T-helper 17 cell (primary cell): ENCODE measurements around the gene FAM83F. TPM values are rescaled to one million over a fixed set of nuclear protein-coding genes. Genes with fewer than 3 reads are reported as not detected.

Experiments used
- ATAC-seq: fragments of 150-1000 bp; cut with Tn5 transposase; 2 replicates; pipeline ENCODE4 v1.10.0; 2021; ENCODE audit warnings: mild to moderate bottlenecking, moderate library complexity
- DNase-seq, 3 donors: peaks; one replicate each; pipeline versions ENCODE4 v3.0.0 to v3.0.0-alpha.2; 2020 to 2021
- H3K9me3 ChIP-seq: one replicate; pipeline ENCODE4 v1.7.0; 2013; ENCODE audit warnings: low read length, mild to moderate bottlenecking; ENCODE audit not compliant: control insufficient read depth, poor library complexity, severe bottlenecking
- H3K27ac Mint-ChIP-seq: one replicate; pipeline ENCODE4 v1.8.0; 2022; ENCODE audit warnings: mild to moderate bottlenecking, moderate library complexity, mixed read lengths
- H3K27me3 Mint-ChIP-seq: one replicate; pipeline ENCODE4 v1.8.0; 2022; ENCODE audit warnings: mixed read lengths
- H3K36me3 Mint-ChIP-seq: one replicate; pipeline ENCODE4 v1.8.0; 2022; ENCODE audit warnings: low read depth, mixed read lengths
- H3K4me1 Mint-ChIP-seq: one replicate; pipeline ENCODE4 v1.8.0; 2022; ENCODE audit warnings: mild to moderate bottlenecking, mixed read lengths
- H3K4me3 Mint-ChIP-seq: one replicate; pipeline ENCODE4 v1.8.0; 2022; ENCODE audit warnings: mild to moderate bottlenecking, moderate library complexity, mixed read lengths
- total RNA-seq, 4 donors: library from RNA in 2 of 4; stranded (reverse) in 2 of 4; gene quantifications; one replicate each; pipeline ENCODE4 v1.2.3 and lab custom pipeline; 2022 to 2026

FAM83F gene
- total RNA-seq, 2 donors from 2014 or later: 1.6 to 2.1 TPM

GRCh38 chr22:39973656-39974055 is 21.1 kb upstream of the FAM83F start:
- ATAC-seq (no peak), DNase-seq (no peak)
- Mint-ChIP-seq H3K27ac (no peak overlapping the region), H3K36me3 (peaks cover 16% of the 10 kb centered on the region), H3K4me3 (no peak overlapping the region), H3K27me3 (no peaks in the 10 kb centered on the region), H3K4me1 (peaks cover 16% of the 10 kb centered on the region)
- H3K9me3 ChIP-seq: no peaks in the 10 kb centered on the region

GRCh38 chr22:39974065-39974464 is 20.7 kb upstream of the FAM83F start:
- ATAC-seq (no peak), DNase-seq (no peak)
- H3K4me3 Mint-ChIP-seq: no peak overlapping the region
- H3K4me1 Mint-ChIP-seq: peaks cover 18% of the 10 kb centered on the region
- H3K36me3 Mint-ChIP-seq: peaks cover 14% of the 10 kb centered on the region
- H3K27ac Mint-ChIP-seq: peak overlapping the region; percentile 91
- no peaks in the 10 kb centered on the region for H3K9me3 ChIP-seq
- H3K27me3 Mint-ChIP-seq: no peaks in the 10 kb centered on the region

GRCh38 chr22:39979048-39979447 is 15.7 kb upstream of the FAM83F start:
- peak overlapping the region; percentile 8 for H3K27ac Mint-ChIP-seq
- peak; percentile 53 for ATAC-seq

GRCh38 chr22:39979458-39979857 is 15.3 kb upstream of the FAM83F start:
- no peaks in the 10 kb centered on the region for H3K27me3 Mint-ChIP-seq
- H3K9me3 ChIP-seq: no peaks in the 10 kb centered on the region
- H3K27ac Mint-ChIP-seq: peak overlapping the region; percentile 8
- peaks cover 3% of the 10 kb centered on the region for H3K36me3 Mint-ChIP-seq
- no peak for ATAC-seq
- peaks cover 22% of the 10 kb centered on the region for H3K4me1 Mint-ChIP-seq
- H3K4me3 Mint-ChIP-seq: no peak overlapping the region
- DNase-seq: no peak

More at GRCh38 chr22:39979048-39979447, 15.7 kb upstream of the FAM83F start:
- Mint-ChIP-seq H3K36me3 (peaks cover 3% of the 10 kb centered on the region), H3K4me3 (no peak overlapping the region), H3K4me1 (peaks cover 22% of the 10 kb centered on the region), H3K27me3 (no peaks in the 10 kb centered on the region)
- H3K9me3 ChIP-seq: no peaks in the 10 kb centered on the region
- no peak for DNase-seq

GRCh38 chr22:39980596-39980995 is 14.2 kb upstream of the FAM83F start:
- Mint-ChIP-seq H3K36me3 (peaks cover 3% of the 10 kb centered on the region), H3K4me1 (peaks cover 22% of the 10 kb centered on the region), H3K4me3 (no peak overlapping the region), H3K27me3 (no peaks in the 10 kb centered on the region), H3K27ac (no peak overlapping the region)
- ATAC-seq (no peak), DNase-seq (no peak)
- H3K9me3 ChIP-seq: no peaks in the 10 kb centered on the region

- peak overlapping the region; percentile 49 for H3K27ac Mint-ChIP-seq
- DNase-seq: no peak
- H3K27me3 Mint-ChIP-seq: peaks cover 4% of the 10 kb centered on the region
- peaks cover 24% of the 10 kb centered on the region for H3K4me1 Mint-ChIP-seq
- H3K4me3 Mint-ChIP-seq: peak overlapping the region; percentile 28
- peaks cover 3% of the 10 kb centered on the region for H3K36me3 Mint-ChIP-seq
- no peak for ATAC-seq
- H3K9me3 ChIP-seq: no peaks in the 10 kb centered on the region
Measured at GRCh38 chr22:39983346-39983745, 11.4 kb upstream of the FAM83F start.

GRCh38 chr22:39984006-39984405 is 10.7 kb upstream of the FAM83F start:
- H3K4me1 Mint-ChIP-seq: peaks cover 25% of the 10 kb centered on the region
- H3K27ac Mint-ChIP-seq: peak overlapping the region; percentile 49
- ATAC-seq (no peak), DNase-seq (no peak)
- no peak overlapping the region for H3K4me3 Mint-ChIP-seq
- H3K9me3 ChIP-seq: no peaks in the 10 kb centered on the region
- peaks cover 4% of the 10 kb centered on the region for H3K36me3 Mint-ChIP-seq
- H3K27me3 Mint-ChIP-seq: peaks cover 10% of the 10 kb centered on the region

- Mint-ChIP-seq H3K4me3 (no peak overlapping the region), H3K27ac (no peak overlapping the region), H3K27me3 (peaks cover 17% of the 10 kb centered on the region), H3K36me3 (peaks cover 6% of the 10 kb centered on the region), H3K4me1 (peaks cover 21% of the 10 kb centered on the region)
- no peaks in the 10 kb centered on the region for H3K9me3 ChIP-seq
- ATAC-seq: no peak
- DNase-seq: no peak
Measured at GRCh38 chr22:39984746-39985145, 10.0 kb upstream of the FAM83F start.

GRCh38 chr22:39985383-39986035 is 9.2 kb upstream of the FAM83F start:
- peaks cover 6% of the 10 kb centered on the region for H3K36me3 Mint-ChIP-seq

GRCh38 chr22:39988386-39989114 is 6.2 kb upstream of the FAM83F start:
- ATAC-seq (no peak), DNase-seq (no peak)
- H3K27me3 Mint-ChIP-seq: peaks cover 33% of the 10 kb centered on the region
- H3K9me3 ChIP-seq: no peaks in the 10 kb centered on the region
- peaks cover 6% of the 10 kb centered on the region for H3K36me3 Mint-ChIP-seq
- H3K27ac Mint-ChIP-seq: peak overlapping the region; percentile 84
- peaks cover 10% of the 10 kb centered on the region for H3K4me1 Mint-ChIP-seq
- H3K4me3 Mint-ChIP-seq: no peak overlapping the region

More at GRCh38 chr22:39985383-39986035, 9.2 kb upstream of the FAM83F start:
- H3K27me3 Mint-ChIP-seq: peaks cover 17% of the 10 kb centered on the region
- no peak overlapping the region for H3K27ac Mint-ChIP-seq
- DNase-seq: no peak
- no peaks in the 10 kb centered on the region for H3K9me3 ChIP-seq
- ATAC-seq: no peak
- peaks cover 15% of the 10 kb centered on the region for H3K4me1 Mint-ChIP-seq
- H3K4me3 Mint-ChIP-seq: peak overlapping the region; percentile 25

GRCh38 chr22:39989633-39990032 is 5.1 kb upstream of the FAM83F start:
- DNase-seq (no peak), ATAC-seq (no peak)
- Mint-ChIP-seq H3K27ac (no peak overlapping the region), H3K27me3 (peaks cover 39% of the 10 kb centered on the region), H3K4me1 (peaks cover 13% of the 10 kb centered on the region), H3K4me3 (no peak overlapping the region), H3K36me3 (peaks cover 6% of the 10 kb centered on the region)
- no peaks in the 10 kb centered on the region for H3K9me3 ChIP-seq

GRCh38 chr22:39990686-39991085 is 4.1 kb upstream of the FAM83F start:
- ATAC-seq (no peak), DNase-seq (no peak)
- H3K36me3 Mint-ChIP-seq: peaks cover 3% of the 10 kb centered on the region
- H3K4me3 Mint-ChIP-seq: no peak overlapping the region
- peaks cover 13% of the 10 kb centered on the region for H3K4me1 Mint-ChIP-seq
- H3K27ac Mint-ChIP-seq: no peak overlapping the region
- peaks cover 39% of the 10 kb centered on the region for H3K27me3 Mint-ChIP-seq
- no peaks in the 10 kb centered on the region for H3K9me3 ChIP-seq

GRCh38 chr22:39991159-39991860 is 3.4 kb upstream of the FAM83F start:
- Mint-ChIP-seq H3K27ac (no peak overlapping the region), H3K27me3 (peaks cover 39% of the 10 kb centered on the region), H3K4me3 (no peak overlapping the region), H3K4me1 (peaks cover 10% of the 10 kb centered on the region), H3K36me3 (peaks cover 3% of the 10 kb centered on the region)
- DNase-seq: no peak
- ATAC-seq: no peak
- no peaks in the 10 kb centered on the region for H3K9me3 ChIP-seq
